HepG2 (cell line): ENCODE results near the gene ZSCAN23. TPM values are rescaled to one million over a fixed set of nuclear protein-coding genes. Genes with fewer than 3 reads are reported as not detected.
A peak's percentile ranks its signal among the peaks of the same experiment; 100 is the strongest.

Experiments
- ATAC-seq: fragments of 200-7000 bp; cut with Tn5 transposase; 3 replicates; pipeline ENCODE4 v1.9.1; 2020; ENCODE audit warnings: mild to moderate bottlenecking, moderate library complexity
- BruUV-seq: library from RNA; stranded (reverse); fragments of 400-500 nt; replicated peaks from 2 replicates; lab custom pipeline; 2021; lab: Mats Ljungman, UMichigan
- CTCF ChIA-PET: fragments of 300-600 bp; formaldehyde crosslinking; extraction: SDS; loops from one replicate; lab custom pipeline; 2021; ENCODE audit warnings: low total read pairs, inconsistent platforms, low intra/inter-chr PET ratio; lab: Yijun Ruan, JAX
- POLR2A ChIA-PET: fragments of 350-600 bp; sonication (Branson Sonifier 250); formaldehyde crosslinking; loops from one replicate; lab custom pipeline; 2020; ENCODE audit warnings: antibody characterized with exemption, inconsistent platforms; lab: Yijun Ruan, JAX
- DNase-seq: peaks from one replicate; pipeline ENCODE4 v3.0.0-alpha.2; 2015; ENCODE audit warnings: low spot score
- FAIRE-seq: peaks from 3 replicates; lab custom pipeline; 2011; peaks lifted over from hg19 to GRCh38; lab: Jason Lieb, UNC
- H2AFZ ChIP-seq: one replicate; pipeline ENCODE4 v1.6.1; 2011; ENCODE audit warnings: low read length, inconsistent platforms
- H3K27ac ChIP-seq: fragments of 300-600 bp; 3 replicates; pipeline ENCODE4 v1.8.0; 2011; ENCODE audit warnings: mixed run types, mild to moderate bottlenecking, mixed read lengths, low read length, inconsistent platforms; ENCODE audit not compliant: insufficient read depth; ENCODE audit errors: extremely low read length
- H3K27me3 ChIP-seq, 2 experiments: fragments of 200-600 bp in 1 of 2; 2 replicates in 1 of 2; 3 replicates in 1 of 2; pipeline versions ENCODE4 v1.6.0 to v1.8.0; 2011; ENCODE audit warnings: low read length in 2 of 2, mild to moderate bottlenecking in 2 of 2, moderate library complexity in 2 of 2, inconsistent platforms in 1 of 2; ENCODE audit not compliant: insufficient read depth in 2 of 2, control insufficient read depth in 1 of 2
- H3K36me3 ChIP-seq, 2 experiments: fragments of 200-600 bp in 1 of 2; replicated peaks in 1 of 2; 2 replicates in 1 of 2; 3 replicates in 1 of 2; pipeline versions ENCODE4 v1.5.1 to v1.8.0; 2011; ENCODE audit warnings: low read length in 2 of 2, inconsistent platforms in 1 of 2; ENCODE audit not compliant: insufficient read depth in 2 of 2, control insufficient read depth in 1 of 2
- H3K4me1 ChIP-seq: 2 replicates; pipeline ENCODE4 v1.5.1; 2012; ENCODE audit warnings: low read length, inconsistent platforms; ENCODE audit not compliant: insufficient read depth
- H3K4me2 ChIP-seq: 2 replicates; pipeline ENCODE4 v1.6.0; 2011; ENCODE audit warnings: low read depth, low read length, inconsistent platforms
- H3K4me3 ChIP-seq, 3 experiments: fragments of 200-600 bp in 1 of 3; sonication (generic), shearing (Covaris generic) in 1 of 3; replicated peaks in 1 of 3; 2 replicates each; pipeline ENCODE4 v1.5.1; 2011 to 2016; ENCODE audit warnings: low read length in 3 of 3, inconsistent platforms in 2 of 3, low read depth in 2 of 3, mild to moderate bottlenecking in 2 of 3, control low read depth in 1 of 3, mixed read lengths in 1 of 3; ENCODE audit not compliant: insufficient read depth in 1 of 3
- H3K79me2 ChIP-seq: one replicate; pipeline ENCODE4 v1.6.1; 2011; ENCODE audit warnings: low read length, inconsistent platforms; ENCODE audit not compliant: insufficient read depth
- H3K9ac ChIP-seq: 2 replicates; pipeline ENCODE4 v1.6.0; 2011; ENCODE audit warnings: mild to moderate bottlenecking, low read depth, low read length, inconsistent platforms; ENCODE audit not compliant: insufficient read depth
- H3K9me3 ChIP-seq: 2 replicates; pipeline ENCODE4 v1.5.1; 2012; ENCODE audit warnings: mild to moderate bottlenecking, low read length
- H4K20me1 ChIP-seq: 2 replicates; pipeline ENCODE4 v1.6.0; 2011; ENCODE audit warnings: inconsistent platforms, mild to moderate bottlenecking, low read length, moderate library complexity; ENCODE audit not compliant: insufficient read depth
- CBX2 ChIP-seq, 2 experiments: fragments of 200-600 bp in 1 of 2; sonication (generic); formaldehyde crosslinking in 1 of 2; IDR thresholded peaks; 2 replicates each; pipeline versions ENCODE4 v1.7.0 to v1.8.1; 2018 to 2022; ENCODE audit warnings: low read depth in 2 of 2, low read length in 1 of 2, mild to moderate bottlenecking in 1 of 2, missing genetic modification reagents in 1 of 2
- CCAR2 ChIP-seq: fragments of 200-400 bp; formaldehyde crosslinking; optimal IDR thresholded peaks from 2 replicates; pipeline ENCODE3; 2018; ENCODE audit warnings: low read depth, mild to moderate bottlenecking, low read length, moderate library complexity
- CHCHD3 ChIP-seq: sonication (generic); formaldehyde crosslinking; IDR thresholded peaks from 2 replicates; pipeline ENCODE4 v1.8.0; 2022; ENCODE audit warnings: mild to moderate bottlenecking, missing genetic modification reagents, moderate library complexity
- FOXA3 ChIP-seq: IDR thresholded peaks from 2 replicates; pipeline ENCODE4 v1.6.1; 2016; ENCODE audit warnings: missing genetic modification reagents, missing compliant biosample characterization
- HNRNPUL1 ChIP-seq: fragments of 200-400 bp; formaldehyde crosslinking; IDR thresholded peaks from 2 replicates; pipeline ENCODE4 v1.6.1; 2017; ENCODE audit warnings: low read depth, mild to moderate bottlenecking, low read length, moderate library complexity
- JUNB ChIP-seq: sonication (generic); formaldehyde crosslinking; IDR thresholded peaks from 2 replicates; pipeline ENCODE4 v1.8.0; 2022; ENCODE audit warnings: missing genetic modification reagents, mild to moderate bottlenecking, borderline replicate concordance
- MEIS2 ChIP-seq: sonication (generic); formaldehyde crosslinking; IDR thresholded peaks from 2 replicates; pipeline ENCODE4 v1.9.0; 2021; ENCODE audit warnings: mild to moderate bottlenecking, missing genetic modification reagents
- MIER3 ChIP-seq: IDR thresholded peaks from 2 replicates; pipeline ENCODE4 v1.6.1; 2016; ENCODE audit warnings: missing compliant biosample characterization, borderline replicate concordance
- POLR2G ChIP-seq: fragments of 200-400 bp; formaldehyde crosslinking; IDR thresholded peaks from 2 replicates; pipeline ENCODE4 v1.6.1; 2018; ENCODE audit warnings: mild to moderate bottlenecking, low read depth, low read length, moderate library complexity
- SMARCE1 ChIP-seq: fragments of 450-650 bp; IDR thresholded peaks from 2 replicates; pipeline ENCODE4 v1.6.1; 2017; ENCODE audit warnings: borderline replicate concordance
- TFAP4 ChIP-seq: sonication (generic); IDR thresholded peaks from 2 replicates; pipeline ENCODE4 v1.6.1; 2016; ENCODE audit warnings: low read depth, borderline replicate concordance
- ZFP36 ChIP-seq: fragments of 150-350 bp; IDR thresholded peaks from 2 replicates; pipeline ENCODE4 v1.6.1; 2018; ENCODE audit warnings: borderline replicate concordance, low read length, low read depth; ENCODE audit not compliant: partially characterized antibody
- ZNF383 ChIP-seq: sonication (generic); formaldehyde crosslinking; IDR thresholded peaks from 2 replicates; pipeline ENCODE4 v1.4.0; 2020; ENCODE audit warnings: missing genetic modification reagents, mild to moderate bottlenecking, borderline replicate concordance
- ZNF543 ChIP-seq: sonication (generic); formaldehyde crosslinking; IDR thresholded peaks from 2 replicates; pipeline ENCODE4 v1.4.0; 2020; ENCODE audit warnings: mild to moderate bottlenecking, missing genetic modification reagents
- ZNF574 ChIP-seq: sonication (generic); formaldehyde crosslinking; IDR thresholded peaks from 2 replicates; pipeline ENCODE4 v1.4.0; 2020; ENCODE audit warnings: missing genetic modification reagents
- ZNF597 ChIP-seq: sonication (generic); formaldehyde crosslinking; IDR thresholded peaks from 2 replicates; pipeline ENCODE4 v1.5.0; 2020; ENCODE audit warnings: missing genetic modification reagents
- ZSCAN21 ChIP-seq: sonication (generic); formaldehyde crosslinking; IDR thresholded peaks from 2 replicates; pipeline ENCODE4 v1.8.0; 2022; ENCODE audit warnings: mild to moderate bottlenecking, missing genetic modification reagents, moderate library complexity, borderline replicate concordance
- ZZZ3 ChIP-seq: sonication (generic); formaldehyde crosslinking; IDR thresholded peaks from 2 replicates; pipeline ENCODE4 v1.4.0; 2020; ENCODE audit warnings: missing genetic modification reagents, mild to moderate bottlenecking, borderline replicate concordance
- WGBS: methylation state at CpG from one replicate; pipeline ENCODE4 v1.1.6; 2017; ENCODE audit warnings: low lambda C conversion rate; 5-methylcytosine and 5-hydroxymethylcytosine counted together
- in situ Hi-C: cut with HindIII; loops from 2 replicates; pipeline ENCODE4 v1.10.0; 2017; ENCODE audit warnings: low pct_unique_long_range_greater_than_20kb; ENCODE audit not compliant: extremely low pct_ligation_motif_present
- intact Hi-C: fragments of 100-400 bp; cut with micrococcal nuclease; formaldehyde crosslinking; loops from one replicate; pipeline ENCODE4 v1.10.0; 2022; ENCODE audit not compliant: unreplicated experiment
- polyA plus RNA-seq, 8 experiments: library from polyadenylated mRNA; depleted of rRNA in 3 of 8; stranded (reverse) in 7 of 8; unstranded in 1 of 8; fragments of >200 nt; fragmentation: Illumina TruSeq in 4 of 8; extraction: Trizol in 4 of 8; gene quantifications; 2 replicates each; pipeline versions ENCODE4 v1.2.1 to v1.2.3, GENCODE V29; 2011 to 2016; ENCODE audit warnings: low read depth in 4 of 8, missing spikeins in 1 of 8, mixed read lengths in 1 of 8; ENCODE audit not compliant: insufficient read depth in 1 of 8
- total RNA-seq, 5 experiments: library from RNA; depleted of rRNA; stranded (reverse); fragments of >200 nt; fragmentation: Illumina TruSeq; extraction: Trizol; gene quantifications; 2 replicates each; pipeline ENCODE4 v1.2.3, GENCODE V29; 2016; ENCODE audit warnings: low read depth in 1 of 5
- TF ChIP-seq, protein P1 (sequence below): sonication (generic); formaldehyde crosslinking; IDR thresholded peaks from 2 replicates; pipeline ENCODE4 v1.8.0; 2023; ENCODE audit warnings: mild to moderate bottlenecking, missing genetic modification reagents

The ZSCAN23 gene
- total and polyA plus RNA-seq, 2 of the 13 experiments (the other 11 are each of a cell fraction or from before 2014, with no cell fraction given) = 0.29 to 1.2 TPM

DNA sequence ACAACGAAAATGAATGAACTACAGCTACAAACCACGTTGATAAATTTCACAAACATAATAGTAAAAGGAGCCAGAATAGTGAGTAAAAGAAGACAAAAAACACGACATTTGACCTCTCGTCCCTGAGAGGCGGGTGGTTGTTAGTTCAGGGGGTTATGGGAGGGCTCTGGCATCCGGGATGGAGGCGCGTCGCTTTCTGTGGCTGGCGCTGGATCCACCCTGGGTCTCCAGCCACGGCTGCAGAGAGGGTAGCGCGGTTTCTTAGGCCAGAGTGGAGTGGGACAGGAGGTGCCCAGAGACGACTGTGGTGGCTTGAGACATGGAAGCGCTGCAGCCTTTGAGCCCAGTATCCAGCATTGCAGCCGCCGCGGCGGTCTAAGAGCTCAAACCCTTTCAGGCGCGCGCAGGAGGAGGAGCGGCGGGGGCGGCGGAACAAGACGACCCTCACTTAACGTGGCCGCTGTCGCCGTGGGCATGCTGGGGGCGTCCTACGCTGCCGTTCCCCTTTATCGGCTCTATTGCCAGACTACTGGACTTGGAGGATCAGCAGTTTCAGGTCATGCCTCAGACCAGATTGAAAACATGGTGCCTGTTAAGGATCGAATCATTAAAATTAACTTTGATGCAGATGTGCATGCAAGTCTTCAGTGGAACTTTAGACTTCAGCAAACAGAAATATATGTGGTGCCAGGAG, 3.7 kb upstream of the ZSCAN23 start:
- POLR2A ChIA-PET = no interaction called here
- no peak overlapping the region for H3K9ac ChIP-seq
- ATAC-seq (peak; percentile 74), DNase-seq (no peak), FAIRE-seq (no peak)
- H3K4me1 ChIP-seq = no peaks in the 10 kb centered on the region
- no TSS peak for BruUV-seq
- no peak overlapping the region for H3K27ac ChIP-seq
- CTCF ChIA-PET = no interaction called here
- H3K4me3 ChIP-seq = peak overlapping the region; percentile 37 to 64 (median 56)
- peak overlapping the region; percentile 39 for H2AFZ ChIP-seq
- in situ Hi-C loops = no loop called here
- WGBS = 21% methylated on average over 34 of the region's 36 CpGs
- H3K36me3 ChIP-seq = no peaks in the 10 kb centered on the region
- peak overlapping the region; percentile 60 for H3K4me2 ChIP-seq
- H4K20me1 ChIP-seq = no peaks in the 10 kb centered on the region
- intact Hi-C loops = no loop called here
- peaks cover 0 to 14% of the 10 kb centered on the region in 2 experiments; a peak in 2 of 5 replicates for H3K27me3 ChIP-seq
- H3K79me2 ChIP-seq = no peaks in the 10 kb centered on the region
- H3K9me3 ChIP-seq = no peaks in the 10 kb centered on the region
- TF ChIP-seq, protein P1, sequence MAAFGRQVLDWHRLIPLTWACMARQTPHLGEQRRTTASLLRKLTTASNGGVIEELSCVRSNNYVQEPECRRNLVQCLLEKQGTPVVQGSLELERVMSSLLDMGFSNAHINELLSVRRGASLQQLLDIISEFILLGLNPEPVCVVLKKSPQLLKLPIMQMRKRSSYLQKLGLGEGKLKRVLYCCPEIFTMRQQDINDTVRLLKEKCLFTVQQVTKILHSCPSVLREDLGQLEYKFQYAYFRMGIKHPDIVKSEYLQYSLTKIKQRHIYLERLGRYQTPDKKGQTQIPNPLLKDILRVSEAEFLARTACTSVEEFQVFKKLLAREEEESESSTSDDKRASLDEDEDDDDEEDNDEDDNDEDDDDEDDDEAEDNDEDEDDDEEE (CRISPR knock-in tag) = no peak
- TF ChIP-seq ZNF383 (CRISPR knock-in tag) (no peak), CCAR2 (no peak), ZFP36 (no peak), ZZZ3 (CRISPR knock-in tag) (no peak), JUNB (CRISPR knock-in tag) (no peak), ZNF597 (CRISPR knock-in tag) (no peak), FOXA3 (CRISPR knock-in tag) (no peak), ZNF574 (CRISPR knock-in tag) (peak; percentile 42; the same call in 1 of the 2 replicates), SMARCE1 (no peak), HNRNPUL1 (no peak), ZNF543 (no peak), CBX2 (IDR thresholded peaks at IDR 0.05; ENCODE audit: low read depth, low read length) (no peak), CBX2 (CRISPR knock-in tag; IDR thresholded peaks at IDR 0.05; ENCODE audit: low read depth) (0 out of 2 replicates have a peak, but pooled peaks have one; percentile 60), POLR2G (no peak), TFAP4 (no peak), MIER3 (no peak), ZSCAN21 (CRISPR knock-in tag) (no peak), CHCHD3 (CRISPR knock-in tag) (no peak), MEIS2 (CRISPR knock-in tag) (no peak)
